ENCODE measurements around the gene KLF17.
A peak's percentile ranks its signal among the peaks of the same experiment; 100 is the strongest.

Gene KLF17

DNA sequence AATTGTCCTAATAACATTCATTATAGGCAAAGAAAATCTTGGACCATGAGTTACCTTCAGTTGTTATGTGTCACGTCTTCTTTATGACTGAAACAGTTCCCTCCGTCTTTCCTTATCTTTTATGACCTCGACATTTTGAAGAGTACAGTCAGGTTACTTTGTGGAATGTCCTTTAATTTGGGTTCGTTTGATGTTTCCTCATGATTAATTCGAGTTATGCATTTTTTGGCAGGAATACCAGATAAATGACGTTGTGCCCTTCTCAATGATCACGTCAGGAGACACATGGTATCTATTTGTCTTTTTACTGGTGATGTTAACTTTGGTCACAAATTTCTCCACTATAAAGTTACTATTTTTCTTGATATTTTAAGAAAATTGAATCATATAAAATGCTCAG lies 17.3 kb upstream of the KLF17 start:
- DNase-seq = no peak
- no peaks in the 10 kb centered on the region for H3K27me3 ChIP-seq (replicated peaks)
- no peak overlapping the region for H3K4me3 ChIP-seq (ENCODE audit: low read depth, low read length)
- H3K36me3 ChIP-seq (replicated peaks) = no peaks in the 10 kb centered on the region
- H3K27ac ChIP-seq = no peak overlapping the region
- TF ChIP-seq, protein P1, sequence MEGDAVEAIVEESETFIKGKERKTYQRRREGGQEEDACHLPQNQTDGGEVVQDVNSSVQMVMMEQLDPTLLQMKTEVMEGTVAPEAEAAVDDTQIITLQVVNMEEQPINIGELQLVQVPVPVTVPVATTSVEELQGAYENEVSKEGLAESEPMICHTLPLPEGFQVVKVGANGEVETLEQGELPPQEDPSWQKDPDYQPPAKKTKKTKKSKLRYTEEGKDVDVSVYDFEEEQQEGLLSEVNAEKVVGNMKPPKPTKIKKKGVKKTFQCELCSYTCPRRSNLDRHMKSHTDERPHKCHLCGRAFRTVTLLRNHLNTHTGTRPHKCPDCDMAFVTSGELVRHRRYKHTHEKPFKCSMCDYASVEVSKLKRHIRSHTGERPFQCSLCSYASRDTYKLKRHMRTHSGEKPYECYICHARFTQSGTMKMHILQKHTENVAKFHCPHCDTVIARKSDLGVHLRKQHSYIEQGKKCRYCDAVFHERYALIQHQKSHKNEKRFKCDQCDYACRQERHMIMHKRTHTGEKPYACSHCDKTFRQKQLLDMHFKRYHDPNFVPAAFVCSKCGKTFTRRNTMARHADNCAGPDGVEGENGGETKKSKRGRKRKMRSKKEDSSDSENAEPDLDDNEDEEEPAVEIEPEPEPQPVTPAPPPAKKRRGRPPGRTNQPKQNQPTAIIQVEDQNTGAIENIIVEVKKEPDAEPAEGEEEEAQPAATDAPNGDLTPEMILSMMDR (IDR thresholded peaks at IDR 0.05; ENCODE audit: low read depth, low read length, missing control alignments) = no peak
- in situ Hi-C loops (cut with HindIII; ENCODE audit: low pct_ligation_motif_present, low sequenced_read_pairs) = no loop called here

DNA sequence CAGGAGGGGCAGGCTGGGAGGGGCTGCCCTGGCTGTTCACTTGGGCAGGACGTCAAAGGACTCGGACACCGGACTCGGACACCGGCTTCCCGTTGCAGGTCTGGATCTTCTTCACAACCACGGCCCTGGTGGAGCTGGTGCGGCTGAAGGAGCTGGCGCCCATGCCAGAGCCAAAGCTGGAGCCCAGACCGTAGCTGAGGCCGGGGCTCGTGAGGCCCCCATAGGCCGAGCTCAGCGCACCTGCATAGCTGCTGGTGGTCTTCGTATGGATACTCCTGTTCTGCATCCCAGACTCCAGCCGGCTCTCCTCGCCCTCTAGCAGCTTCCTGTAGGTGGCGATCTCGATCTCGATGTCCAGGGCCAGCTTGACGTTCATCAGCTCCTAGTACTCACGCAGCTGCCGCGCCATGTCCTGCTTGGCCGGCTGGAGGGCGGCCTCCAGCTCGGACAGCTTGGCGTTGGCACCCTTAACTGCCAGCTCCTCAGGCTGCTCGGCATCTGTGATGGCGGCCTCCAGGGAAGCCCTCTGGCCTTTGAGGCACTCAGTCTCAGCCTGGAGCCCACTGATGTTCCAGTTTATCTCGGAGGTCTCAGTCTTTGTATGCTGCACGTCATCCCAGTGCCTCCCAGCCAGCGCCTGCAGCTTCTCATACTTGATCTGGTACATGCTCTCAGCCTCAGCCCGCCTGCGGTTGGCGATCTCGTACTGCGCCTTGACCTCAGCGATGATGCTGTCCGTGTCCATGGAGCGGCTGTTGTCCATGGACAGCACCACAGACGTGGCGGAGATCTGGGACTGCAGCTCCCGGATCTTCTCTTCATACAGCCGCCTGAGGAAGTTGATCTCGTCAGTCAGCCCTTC lies 15.1 kb upstream of the KLF17 start:
- Histone ChIP-seq H3K27ac (no peak overlapping the region), H3K4me3 (ENCODE audit: low read depth, low read length) (no peak overlapping the region), H3K27me3 (replicated peaks) (no peaks in the 10 kb centered on the region), H3K36me3 (replicated peaks) (no peaks in the 10 kb centered on the region)
- in situ Hi-C loops (cut with HindIII; ENCODE audit: low pct_ligation_motif_present, low sequenced_read_pairs) = no loop called here
- DNase-seq = peak; percentile 24
- TF ChIP-seq, protein P1 (IDR thresholded peaks at IDR 0.05; ENCODE audit: low read depth, low read length, missing control alignments) = peak; percentile 47

DNA sequence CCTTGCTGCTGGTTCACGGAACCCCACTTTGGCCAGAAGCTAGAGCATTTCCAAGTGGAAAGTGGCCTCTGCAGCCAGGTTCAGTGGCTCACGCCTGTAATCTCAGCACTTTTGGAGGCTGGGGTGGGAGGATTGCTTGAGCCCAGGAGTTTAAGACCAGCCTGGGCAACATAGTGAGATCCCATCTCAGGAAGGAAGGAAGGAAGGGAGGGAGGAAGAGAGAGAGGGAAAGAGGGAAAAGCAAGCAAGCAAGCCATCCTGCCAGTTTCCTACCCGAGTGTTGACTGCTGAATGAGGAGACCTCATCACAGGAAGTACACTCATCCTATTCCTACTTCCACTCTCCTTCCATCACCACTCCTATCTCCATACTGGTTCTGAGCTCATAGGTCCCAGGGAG lies 12.8 kb upstream of the KLF17 start:
- TF ChIP-seq, protein P1 (IDR thresholded peaks at IDR 0.05; ENCODE audit: low read depth, low read length, missing control alignments) = no peak
- H3K27me3 ChIP-seq (replicated peaks) = no peaks in the 10 kb centered on the region
- no peak overlapping the region for H3K4me3 ChIP-seq (ENCODE audit: low read depth, low read length)
- no peaks in the 10 kb centered on the region for H3K36me3 ChIP-seq (replicated peaks)
- no peak overlapping the region for H3K27ac ChIP-seq
- no peak for DNase-seq
- in situ Hi-C loops (cut with HindIII; ENCODE audit: low pct_ligation_motif_present, low sequenced_read_pairs) = no loop called here

DNA sequence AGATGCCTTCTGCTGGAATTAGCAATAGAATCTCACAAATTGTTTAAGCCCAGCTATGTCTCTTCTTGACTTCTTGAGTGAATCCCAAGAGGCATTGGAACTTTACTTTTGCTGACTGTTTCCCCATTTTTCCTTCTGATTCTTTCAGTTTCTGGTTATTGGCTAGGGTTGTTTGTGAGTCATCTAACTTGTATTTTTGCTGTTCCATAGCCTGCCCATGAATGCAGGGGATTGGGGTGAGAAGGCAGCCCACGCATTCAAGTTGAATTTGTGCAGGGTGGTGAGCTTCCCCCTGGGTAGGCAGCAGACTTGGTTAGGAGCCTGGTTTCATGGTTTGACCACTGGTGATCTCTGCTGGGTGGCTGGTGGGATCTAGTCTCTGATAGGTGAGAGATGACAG lies 10.4 kb upstream of the KLF17 start:
- DNase-seq = no peak

DNA sequence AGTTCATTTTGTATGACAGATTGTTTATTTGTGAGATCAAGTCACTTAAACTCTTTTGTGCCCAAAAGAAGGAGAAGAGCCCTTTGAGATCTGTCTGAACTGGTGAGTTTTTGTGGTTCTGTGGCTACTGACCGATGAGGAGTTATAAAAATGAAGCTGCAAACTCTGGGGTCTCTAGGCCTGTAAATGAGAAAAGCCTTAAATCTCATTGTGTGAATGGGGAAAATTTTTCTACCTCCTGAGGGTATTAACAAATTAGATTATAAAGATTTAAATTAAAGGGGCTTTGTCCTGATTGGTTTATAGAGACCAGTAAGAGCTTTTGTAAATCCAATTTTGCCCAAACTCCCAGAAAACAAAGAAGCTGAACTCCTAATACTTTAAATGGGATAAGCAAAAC lies 9.7 kb upstream of the KLF17 start:
- H3K4me3 ChIP-seq (ENCODE audit: low read depth, low read length) = no peak overlapping the region
- H3K36me3 ChIP-seq (replicated peaks) = no peaks in the 10 kb centered on the region
- no peak overlapping the region for H3K27ac ChIP-seq
- TF ChIP-seq, protein P1 (IDR thresholded peaks at IDR 0.05; ENCODE audit: low read depth, low read length, missing control alignments) = no peak
- no peaks in the 10 kb centered on the region for H3K27me3 ChIP-seq (replicated peaks)
- DNase-seq = no peak
- in situ Hi-C loops (cut with HindIII; ENCODE audit: low pct_ligation_motif_present, low sequenced_read_pairs) = no loop called here

More for the DNA sequence above, 10.4 kb upstream of the KLF17 start:
- no peak overlapping the region for H3K27ac ChIP-seq
- in situ Hi-C loops (cut with HindIII; ENCODE audit: low pct_ligation_motif_present, low sequenced_read_pairs) = no loop called here
- no peaks in the 10 kb centered on the region for H3K36me3 ChIP-seq (replicated peaks)
- TF ChIP-seq, protein P1 (IDR thresholded peaks at IDR 0.05; ENCODE audit: low read depth, low read length, missing control alignments) = no peak
- no peak overlapping the region for H3K4me3 ChIP-seq (ENCODE audit: low read depth, low read length)
- H3K27me3 ChIP-seq (replicated peaks) = no peaks in the 10 kb centered on the region

DNA sequence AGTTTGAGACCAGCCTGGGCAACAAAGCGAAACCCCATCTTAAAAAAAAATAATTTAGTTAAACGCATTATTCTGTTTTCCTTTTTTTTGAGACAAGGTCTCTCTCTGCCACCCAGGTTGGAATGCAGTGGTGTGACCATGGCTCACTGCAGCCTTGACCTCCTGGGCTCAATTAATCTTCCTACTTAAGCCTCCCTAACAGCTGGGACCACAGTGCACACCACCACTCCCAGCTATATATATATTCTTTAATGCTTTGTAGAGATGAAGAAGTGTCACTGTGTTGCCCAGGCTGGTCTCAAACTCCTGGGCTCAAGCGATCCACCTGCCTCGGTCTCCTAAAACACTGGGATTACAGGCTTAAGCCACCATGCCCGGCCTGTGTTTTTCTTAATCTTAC lies 7.7 kb upstream of the KLF17 start:
- Histone ChIP-seq H3K4me3 (ENCODE audit: low read depth, low read length) (no peak overlapping the region), H3K27ac (no peak overlapping the region), H3K27me3 (replicated peaks) (no peaks in the 10 kb centered on the region), H3K36me3 (replicated peaks) (no peaks in the 10 kb centered on the region)
- in situ Hi-C loops (cut with HindIII; ENCODE audit: low pct_ligation_motif_present, low sequenced_read_pairs) = no loop called here
- DNase-seq = no peak
- TF ChIP-seq, protein P1 (IDR thresholded peaks at IDR 0.05; ENCODE audit: low read depth, low read length, missing control alignments) = no peak

All from brain microvascular endothelial cell (primary cell).